Hypothalamus (tissue), 51 donors: ENCODE data around the gene SLC35G1.
A peak's percentile ranks its signal among the peaks of the same experiment; 100 is the strongest.

Experiments
- DNase-seq, 51 donors: peaks; one replicate each; lab custom pipeline; 2025; lab: John Stamatoyannopoulos, UW

SLC35G1 gene

DNA sequence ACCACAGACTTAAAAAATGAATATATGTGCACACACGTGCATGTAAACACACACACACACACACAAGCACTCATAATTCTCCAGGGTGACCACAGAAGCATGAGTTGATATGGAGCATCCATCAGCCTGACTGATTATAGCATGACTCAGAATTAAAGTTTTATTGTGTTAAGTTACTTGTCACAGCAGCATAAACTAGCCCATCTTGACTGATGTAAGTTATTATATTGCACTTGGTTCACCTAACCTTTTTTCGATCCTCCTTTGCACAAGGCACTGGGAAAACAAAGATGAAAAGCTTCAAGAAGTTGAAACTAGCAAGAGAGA, 18.8 kb upstream of the SLC35G1 start:
- DNase-seq = no peak

DNA sequence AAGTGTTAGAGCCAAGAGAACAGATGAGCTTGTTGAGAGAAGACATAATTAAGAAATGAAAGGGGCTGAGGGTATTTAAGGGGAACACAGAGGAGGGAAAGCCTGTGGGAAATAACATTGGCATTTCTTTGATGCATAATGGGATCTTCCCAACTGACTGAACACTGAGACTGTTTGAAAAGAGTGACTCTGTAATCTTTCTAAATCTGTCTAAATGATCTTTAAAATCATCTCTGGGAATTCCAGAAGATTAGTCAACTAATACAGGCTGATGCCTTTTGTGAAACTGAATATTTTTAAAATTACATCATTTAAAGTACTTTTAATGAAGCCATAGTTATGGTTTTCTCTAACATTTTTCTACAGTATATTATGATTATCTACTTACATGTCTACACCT, 17.4 kb upstream of the SLC35G1 start:
- DNase-seq = no peak

DNA sequence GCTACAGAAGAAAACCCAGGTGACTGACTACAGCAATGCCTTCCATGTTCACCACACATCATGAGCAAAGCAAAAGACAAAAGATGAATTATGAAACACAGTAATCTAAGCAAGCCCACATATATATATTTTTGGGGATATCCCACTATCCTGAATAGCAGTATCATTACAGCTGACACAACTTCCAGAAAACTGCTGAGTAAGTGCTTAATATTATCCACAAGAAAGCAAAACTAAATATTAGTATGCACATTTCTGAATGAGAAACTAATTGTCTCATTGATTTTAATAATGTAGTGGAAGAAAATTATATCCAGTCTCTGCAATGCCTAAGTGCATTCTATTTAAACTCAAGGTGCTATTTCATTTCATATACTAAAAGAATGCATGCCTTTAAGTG, 14.5 kb upstream of the SLC35G1 start:
- no peak for DNase-seq

DNA sequence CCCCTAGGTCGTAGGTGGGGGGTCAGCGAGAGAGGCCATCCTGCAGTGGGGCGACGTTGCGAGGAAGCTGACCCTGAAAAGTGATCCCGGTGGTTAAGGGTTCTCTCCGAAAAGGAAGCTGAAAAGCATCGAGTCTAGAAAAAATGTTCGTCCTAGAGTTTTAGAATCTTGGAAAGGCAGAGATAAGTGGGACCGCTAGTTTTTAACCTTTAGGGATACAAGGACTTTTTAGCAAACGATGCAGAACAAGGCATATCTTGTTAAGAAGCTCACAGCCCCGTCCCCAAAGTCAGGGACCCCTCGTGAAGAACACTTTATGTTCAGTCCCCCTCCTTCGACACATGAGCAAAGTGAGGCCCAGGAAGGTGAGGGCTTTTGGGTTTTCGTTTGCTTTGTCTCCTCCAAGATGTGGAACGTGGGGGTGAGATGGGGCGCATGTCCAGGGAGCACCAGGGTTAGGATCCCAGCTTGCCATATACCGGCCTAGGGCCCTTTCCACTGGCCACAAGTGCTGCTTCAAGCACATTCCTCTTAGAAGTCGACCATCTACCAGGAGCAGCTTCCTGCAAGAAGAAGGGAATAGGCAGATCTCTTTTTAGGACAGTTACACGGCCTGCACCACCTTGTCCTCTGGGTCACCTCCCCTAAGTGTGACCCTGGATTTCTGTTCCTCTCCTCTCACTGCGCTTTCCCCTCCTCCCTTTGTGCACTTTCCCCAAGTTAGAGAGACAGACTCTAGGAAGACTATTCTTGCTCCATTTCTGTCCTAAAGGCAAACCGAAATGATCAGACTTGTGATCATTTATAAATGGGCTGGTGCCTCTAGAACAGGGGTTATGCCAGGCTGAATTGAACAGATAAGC, 969 bp downstream of the SLC35G1 start:
- DNase-seq = no peak

DNA sequence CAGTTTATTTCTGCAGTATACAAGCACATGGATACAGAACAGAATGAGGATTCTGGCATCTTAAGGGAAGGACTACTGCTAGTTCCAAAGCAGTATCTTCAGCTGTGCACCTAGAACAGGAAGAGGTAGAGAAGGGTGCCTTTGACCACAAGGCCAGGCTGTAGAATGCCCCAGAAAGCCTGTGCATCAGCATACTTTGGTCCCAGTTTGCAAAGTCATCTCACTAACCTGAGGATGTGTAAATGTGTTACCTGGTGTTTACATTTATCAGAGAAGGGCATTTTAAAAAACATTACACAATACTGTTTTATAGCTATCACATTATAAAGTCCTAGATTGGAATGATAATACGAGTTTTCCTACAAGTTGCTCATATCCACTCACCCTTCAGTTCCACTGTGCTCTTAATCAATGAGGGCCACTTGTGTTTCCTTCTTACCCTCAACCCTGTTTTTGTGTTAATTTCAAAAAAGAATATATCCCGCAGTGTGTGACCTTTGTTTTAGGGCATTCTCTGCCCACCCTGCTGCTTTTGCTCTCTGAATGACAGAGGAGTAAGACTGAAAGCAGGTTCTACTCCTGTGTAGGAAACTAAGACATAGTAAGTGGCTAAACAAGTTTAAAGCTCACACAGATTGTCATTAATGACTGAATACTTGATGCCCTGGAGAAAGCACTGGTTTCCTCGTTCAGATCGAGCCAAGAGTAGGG, 3.4 kb downstream of the SLC35G1 start:
- DNase-seq = no peak

DNA sequence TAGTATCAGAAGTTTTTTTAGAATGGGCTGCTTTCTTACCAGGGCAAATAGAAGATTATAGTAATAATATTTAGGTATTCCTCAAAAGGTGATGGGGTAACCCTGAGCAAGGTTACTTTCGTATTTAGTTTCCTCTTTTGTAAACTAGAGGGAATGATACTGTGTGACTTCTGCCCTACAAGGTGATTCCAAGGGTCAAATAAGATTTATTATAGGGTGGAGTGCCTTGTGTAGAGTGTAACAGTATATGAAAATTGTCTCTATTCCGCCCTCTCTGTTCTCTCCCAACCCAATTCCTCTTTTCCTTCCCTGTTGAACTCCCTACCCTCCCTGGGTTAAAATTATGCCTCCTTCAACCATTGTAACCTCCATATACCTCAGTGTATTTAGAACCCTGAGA, 5.3 kb downstream of the SLC35G1 start:
- DNase-seq = no peak

DNA sequence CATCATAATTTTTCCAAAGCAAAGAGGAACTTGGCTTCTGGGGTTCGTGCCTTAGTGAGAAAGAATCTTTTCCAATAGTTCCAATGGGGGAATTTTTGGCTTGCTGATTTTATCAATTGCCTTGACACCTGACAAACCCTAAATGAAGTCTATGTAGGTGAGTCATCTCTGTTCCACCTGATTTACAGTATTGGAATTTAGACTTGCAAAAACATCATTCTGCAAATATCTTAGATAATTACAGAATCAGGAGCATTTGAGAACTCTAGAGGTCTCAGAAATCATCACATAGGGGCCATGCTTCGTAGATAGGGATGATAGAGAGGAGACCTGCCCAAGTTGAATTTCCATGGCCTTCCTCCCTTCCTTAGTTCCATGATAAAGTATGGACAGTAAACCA, 9.3 kb downstream of the SLC35G1 start:
- no peak for DNase-seq

DNA sequence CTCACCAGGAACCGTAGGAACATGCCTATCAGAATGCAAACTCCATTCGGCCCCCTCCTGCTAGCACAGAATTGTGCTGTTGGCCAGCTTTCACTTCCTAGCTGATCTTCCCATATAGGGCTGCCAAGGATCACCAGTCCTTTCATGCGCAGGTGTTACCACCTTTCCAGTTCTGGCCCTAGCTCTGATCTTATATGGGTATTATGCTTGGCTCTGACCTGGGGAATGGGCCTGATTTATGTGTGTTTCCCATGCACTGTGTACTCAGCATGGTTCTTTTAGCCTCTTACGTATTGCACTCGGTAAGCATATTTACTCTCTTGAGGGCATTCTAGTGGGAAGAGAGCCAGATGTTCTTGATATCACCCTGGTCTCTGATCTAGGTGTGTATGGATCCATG, 11.1 kb downstream of the SLC35G1 start:
- no peak for DNase-seq

DNA sequence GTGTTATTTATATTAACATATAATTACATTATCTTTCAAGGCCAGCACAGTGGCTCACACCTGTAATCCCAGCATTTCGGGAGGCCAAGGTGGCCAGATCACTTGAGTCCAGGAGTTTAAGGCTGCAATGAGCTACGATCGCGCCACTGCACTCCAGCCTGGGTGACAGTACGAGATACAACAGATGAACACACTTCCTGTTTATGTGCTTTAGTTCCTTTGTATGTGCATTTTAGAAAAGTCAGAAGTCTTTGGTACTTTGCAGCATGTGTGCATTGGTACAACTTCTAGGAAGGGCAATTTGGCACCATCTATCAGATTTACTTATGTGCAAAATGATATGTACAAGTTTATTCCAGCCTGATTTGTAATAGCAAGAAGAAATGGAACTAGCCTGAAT, 13.3 kb downstream of the SLC35G1 start:
- no peak for DNase-seq

DNA sequence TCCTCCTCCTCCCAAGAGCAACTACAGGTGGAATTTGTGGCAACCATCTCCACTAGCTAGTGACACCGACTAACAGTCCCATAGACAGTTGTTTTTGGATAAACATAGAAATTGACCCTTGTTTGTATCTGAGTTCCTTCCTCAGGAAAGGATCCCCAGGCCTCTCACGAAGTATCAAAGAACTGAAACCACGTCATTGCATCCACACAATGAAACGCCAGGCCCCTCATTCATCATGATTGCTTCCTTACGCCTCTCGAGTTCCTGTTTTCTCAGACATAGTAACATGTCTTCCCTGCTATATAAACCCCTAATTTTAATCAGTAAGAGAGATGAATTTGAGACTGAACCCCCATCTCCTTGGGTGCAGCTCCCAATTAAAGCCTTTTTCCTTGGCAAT, 18.1 kb downstream of the SLC35G1 start:
- no peak for DNase-seq

DNA sequence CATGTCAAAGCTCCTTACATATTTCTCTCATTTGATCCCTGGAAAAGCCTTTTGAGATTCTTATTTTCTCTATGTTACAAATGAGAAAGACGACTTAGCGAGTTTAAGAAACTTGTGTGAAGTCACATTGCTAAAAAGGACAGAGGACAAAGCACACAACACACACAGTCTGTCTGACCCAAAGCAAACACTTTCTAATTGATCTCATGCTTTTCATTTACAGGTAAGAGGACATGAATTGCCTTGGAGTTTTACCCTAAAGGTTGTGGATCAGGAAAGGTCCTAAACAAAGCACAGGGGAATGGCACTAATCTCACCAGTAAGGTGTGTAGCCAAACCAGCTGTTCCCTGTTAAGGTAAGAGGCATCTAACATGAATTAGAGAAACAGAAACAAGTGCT, 18.7 kb downstream of the SLC35G1 start:
- DNase-seq = no peak

DNA sequence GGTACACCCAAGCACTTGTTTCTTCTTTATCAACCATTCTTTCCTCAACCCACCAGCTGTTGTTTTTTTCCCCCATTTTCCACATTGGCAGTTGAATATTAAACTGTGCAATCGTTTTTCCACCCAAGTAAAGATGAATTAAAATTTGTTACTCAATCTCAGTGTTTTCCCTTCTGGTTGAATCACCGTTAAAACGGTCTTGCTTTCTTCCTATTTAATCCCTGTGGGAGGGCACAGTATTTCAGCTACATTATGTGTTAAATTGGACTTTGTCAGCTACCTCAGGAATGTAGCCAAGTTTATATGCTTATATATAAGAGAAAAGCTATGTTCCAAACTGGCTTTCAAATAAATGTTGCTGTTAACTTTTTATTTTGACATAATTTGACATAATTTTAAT, 19.9 kb downstream of the SLC35G1 start:
- DNase-seq = no peak

DNA sequence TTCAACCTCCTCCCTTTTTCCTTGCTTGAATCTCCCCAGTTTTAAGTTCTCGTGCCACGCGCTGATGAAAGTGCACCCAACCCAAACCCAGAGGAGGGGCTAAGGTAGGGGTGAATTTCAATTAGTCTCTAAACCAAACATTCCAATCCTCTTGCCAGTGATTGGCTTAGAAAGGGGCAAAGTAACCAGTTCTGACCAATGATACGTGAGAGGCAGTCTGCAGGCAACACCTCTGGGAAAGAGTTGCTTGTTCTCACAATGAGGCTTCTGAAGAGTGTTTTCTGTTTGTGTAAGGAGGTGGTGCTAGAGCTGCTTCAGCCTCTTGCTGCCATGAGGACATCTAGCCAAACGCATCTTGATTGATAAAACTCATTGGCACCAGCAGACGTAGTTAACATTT, 21.8 kb downstream of the SLC35G1 start:
- no peak for DNase-seq

DNA sequence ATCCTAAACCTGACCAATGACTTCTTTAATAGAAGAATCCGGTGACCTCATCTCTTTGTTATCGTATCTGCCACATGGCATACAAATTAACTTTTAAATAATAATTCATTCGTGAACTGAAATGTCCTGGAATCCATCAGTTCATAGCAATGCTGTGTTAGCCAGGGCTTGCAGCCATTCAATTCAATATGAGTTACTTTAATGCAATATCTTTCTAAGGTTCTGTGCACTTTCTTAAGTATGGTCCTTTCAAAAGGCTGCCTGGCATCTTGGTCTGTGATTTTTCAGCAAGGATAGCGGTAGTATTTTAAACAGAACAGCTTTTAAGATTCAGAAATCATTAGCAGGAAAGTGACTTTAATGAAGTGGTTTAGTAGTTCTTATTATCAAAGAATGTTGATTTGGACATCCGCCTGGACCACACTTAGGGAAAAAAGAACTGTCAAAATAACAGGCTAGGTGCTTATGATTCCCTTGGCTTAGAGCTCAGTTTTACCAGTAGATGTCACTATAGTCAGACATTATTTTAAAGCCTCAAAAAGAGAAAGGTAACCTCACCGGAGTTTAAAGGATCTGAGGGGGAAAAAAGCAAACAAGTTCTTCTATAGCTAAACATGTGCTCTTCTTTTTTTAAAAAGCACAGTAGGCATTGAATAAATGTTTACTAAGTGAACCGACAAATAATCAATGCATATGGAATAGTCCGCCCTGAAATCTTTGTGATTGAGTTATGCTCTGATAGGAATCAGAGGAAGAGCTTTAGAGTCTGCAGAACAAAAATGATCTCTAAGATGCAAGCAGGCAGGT, 22.7 kb downstream of the SLC35G1 start:
- DNase-seq = peak in 1 of 51 donors; percentile 31

DNA sequence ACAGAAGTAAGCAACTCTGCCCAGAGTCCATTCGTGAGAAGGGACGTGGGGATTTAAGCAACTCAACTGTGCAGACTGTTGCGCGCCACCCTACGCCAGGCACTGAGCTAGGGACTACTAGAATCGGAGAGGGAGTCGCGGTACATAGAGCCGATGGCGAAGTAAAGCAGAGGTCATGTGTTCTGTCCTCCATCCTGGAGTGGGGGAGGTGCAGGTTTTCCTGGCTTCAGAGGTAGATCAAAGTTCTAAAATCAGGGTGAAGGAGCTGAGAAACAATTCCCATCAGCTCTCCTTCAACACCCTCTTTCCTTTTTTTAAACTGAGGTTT, 23.2 kb downstream of the SLC35G1 start:
- no peak for DNase-seq

DNA sequence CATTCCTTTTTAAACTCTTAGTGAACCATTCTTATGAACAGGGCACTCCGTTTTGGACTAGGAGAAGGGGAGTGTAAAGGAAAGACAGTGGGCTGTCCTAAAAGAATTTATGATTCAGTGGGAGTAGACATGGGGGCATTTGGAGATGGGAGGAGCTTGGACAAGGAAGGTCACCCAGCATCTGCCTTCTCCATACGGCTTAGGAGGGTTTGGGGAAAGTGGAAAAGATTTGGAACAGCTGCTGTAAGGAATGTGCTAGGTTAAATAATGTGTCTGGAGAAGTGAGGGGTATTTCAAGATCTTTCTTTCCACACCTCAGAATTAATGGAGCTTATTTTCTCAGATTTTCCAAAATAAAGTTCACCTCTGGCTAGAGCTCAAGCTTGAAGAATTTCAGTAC, 24.0 kb downstream of the SLC35G1 start:
- DNase-seq = no peak

DNA sequence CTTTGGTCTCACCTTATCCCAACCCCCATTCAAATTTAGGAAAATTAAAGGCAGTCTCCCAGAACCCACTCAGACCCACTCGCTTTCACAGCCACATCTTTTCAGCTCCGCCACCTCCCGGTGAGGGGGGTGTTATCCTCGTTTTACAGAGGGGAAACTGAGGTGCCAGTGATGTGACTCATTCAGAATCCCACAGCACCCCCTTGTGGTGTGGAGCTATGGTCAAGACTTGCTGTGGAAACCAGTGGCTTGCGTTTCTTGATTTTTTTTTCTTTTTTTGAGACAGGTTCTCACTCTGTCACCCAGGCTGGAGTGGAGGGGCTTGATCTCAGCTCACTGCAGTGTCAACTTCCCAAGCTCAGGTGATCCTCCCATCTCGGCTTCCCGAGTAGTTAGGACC, 27.6 kb downstream of the SLC35G1 start:
- DNase-seq = no peak

DNA sequence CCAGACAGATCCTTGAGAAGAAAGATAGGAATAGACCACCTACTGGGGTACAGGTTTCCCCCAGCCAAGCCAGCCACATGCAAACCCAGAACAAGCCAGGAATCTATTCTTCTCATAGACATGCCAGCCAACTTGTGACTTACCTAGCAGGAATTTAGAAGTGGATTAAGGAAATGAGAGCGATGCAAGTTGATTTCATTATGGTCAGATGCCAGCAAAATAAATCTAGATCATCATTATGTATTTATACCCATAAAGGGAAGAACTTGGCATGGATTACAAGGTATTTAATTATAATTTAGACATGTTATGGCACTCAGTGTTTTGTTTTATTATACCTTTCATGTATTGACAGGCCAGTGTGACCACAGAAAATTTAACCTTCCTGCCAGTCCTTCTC, 32.8 kb downstream of the SLC35G1 start:
- DNase-seq = no peak

DNA sequence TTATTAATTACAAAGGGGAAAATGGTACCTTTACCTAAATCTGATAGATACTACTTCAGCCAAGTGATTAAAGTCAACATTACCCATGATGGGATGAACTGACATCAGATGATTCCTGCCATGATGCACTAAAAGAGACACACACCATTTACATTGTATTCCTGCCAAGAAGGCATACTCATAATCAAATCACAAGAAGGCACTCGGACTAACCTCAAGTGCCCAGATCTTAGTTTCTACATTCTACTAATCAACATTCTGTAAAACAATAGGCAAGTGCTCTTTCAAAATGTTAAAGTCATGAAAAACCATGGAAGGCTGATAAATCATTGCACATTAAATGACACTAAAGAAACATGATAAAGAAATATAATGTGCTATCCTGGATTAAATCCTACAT, 44.4 kb downstream of the SLC35G1 start:
- no peak for DNase-seq

DNA sequence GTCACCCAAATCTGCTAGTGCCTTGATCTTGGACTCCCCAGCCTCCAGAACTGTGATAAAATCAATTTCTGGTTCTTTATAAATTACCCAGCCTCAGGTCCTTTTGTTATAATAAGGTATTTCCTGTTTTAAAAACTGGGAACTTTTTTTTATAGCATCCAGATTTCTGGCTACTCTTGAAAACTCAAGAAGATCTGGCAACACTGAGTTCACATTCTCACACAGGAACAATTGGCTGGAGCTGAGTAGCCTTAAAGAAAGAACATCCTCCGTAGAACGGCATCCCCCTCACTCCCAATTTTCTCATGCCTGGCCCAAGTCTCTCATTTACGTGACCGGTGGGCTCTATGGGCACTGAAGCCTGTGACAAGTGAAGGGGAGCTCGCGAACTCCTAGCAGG, 47.1 kb downstream of the SLC35G1 start:
- DNase-seq = no peak

DNA sequence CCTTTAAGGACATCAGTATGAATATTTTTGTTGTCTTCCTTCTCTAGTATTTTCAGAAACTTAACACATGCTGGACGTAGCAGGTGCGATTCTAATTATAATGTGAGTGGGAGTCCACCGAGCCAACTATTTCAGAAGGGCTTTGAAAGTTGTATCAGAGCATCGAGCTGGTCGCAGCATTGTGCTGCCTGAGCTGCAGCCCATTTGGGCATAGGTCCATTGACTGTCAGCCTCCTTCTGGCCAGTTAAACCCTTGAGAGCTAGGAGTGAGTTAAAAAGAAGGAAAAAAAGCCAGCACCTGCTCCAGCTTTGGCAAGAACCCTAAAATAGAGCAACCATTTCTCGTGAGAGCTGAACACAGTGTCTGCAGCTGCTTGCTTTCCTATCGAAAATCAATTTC, 47.8 kb downstream of the SLC35G1 start:
- no peak for DNase-seq

DNA sequence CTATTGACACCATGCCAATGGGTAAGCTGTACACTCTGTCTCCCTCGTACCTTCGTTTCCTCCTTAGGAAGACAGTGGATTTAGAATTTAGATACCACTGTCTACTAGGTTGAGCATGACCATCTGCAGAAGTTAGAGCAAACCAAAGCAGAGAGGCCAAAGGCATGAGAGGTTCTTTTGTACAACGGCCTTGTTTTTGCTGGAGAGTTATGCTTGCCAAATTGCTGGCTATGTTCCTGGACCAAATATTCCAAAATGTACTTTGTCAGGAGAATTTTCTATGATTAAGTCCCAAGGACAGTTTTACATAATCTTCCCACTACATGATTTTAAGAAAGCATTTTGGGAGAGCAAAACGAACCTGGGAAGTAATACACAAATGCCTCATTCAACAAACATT, 52.0 kb downstream of the SLC35G1 start:
- no peak for DNase-seq
